ACC112 (cell line): ENCODE results near the gene ARHGAP10.
"Not testable (repeated sequence)": the region's sequence is repeated elsewhere in the genome, so short reads cannot be mapped to it uniquely, and the experiment has no call there.

Experiments used
- H2AFZ ChIP-seq: fragments of 200-600 bp; sonication (generic); one replicate; pipeline ENCODE4 v1.6.0; 2017; ENCODE audit warnings: antibody characterized with exemption, low read length; ENCODE audit not compliant: unreplicated experiment
- H3K27ac ChIP-seq: fragments of 200-600 bp; sonication (generic); 2 replicates; pipeline ENCODE4 v1.5.1; 2014; ENCODE audit warnings: low read depth, mild to moderate bottlenecking, antibody characterized with exemption, low read length, moderate library complexity
- H3K27me3 ChIP-seq: fragments of 200-600 bp; sonication (generic); 2 replicates; pipeline ENCODE4 v1.6.1; 2014; ENCODE audit warnings: mild to moderate bottlenecking, antibody characterized with exemption, low read length, moderate library complexity, mixed read lengths; ENCODE audit not compliant: insufficient read depth
- H3K36me3 ChIP-seq: fragments of 200-600 bp; sonication (generic); 2 replicates; pipeline ENCODE4 v1.6.1; 2016; ENCODE audit warnings: mild to moderate bottlenecking, antibody characterized with exemption, low read length, moderate library complexity, mixed read lengths; ENCODE audit not compliant: insufficient read depth
- H3K4me1 ChIP-seq: fragments of 200-600 bp; sonication (generic); one replicate; pipeline ENCODE4 v1.6.1; 2016; ENCODE audit warnings: low read length, mixed read lengths; ENCODE audit not compliant: insufficient read depth, unreplicated experiment, control insufficient read depth
- H3K4me3 ChIP-seq: fragments of 200-600 bp; sonication (generic); 2 replicates; pipeline ENCODE4 v1.5.1; 2014; ENCODE audit warnings: mild to moderate bottlenecking, low read depth, low read length
- H3K79me2 ChIP-seq: fragments of 200-600 bp; sonication (generic); one replicate; pipeline ENCODE4 v1.6.0; 2016; ENCODE audit warnings: low read length; ENCODE audit not compliant: control insufficient read depth, unreplicated experiment, insufficient read depth

The ARHGAP10 gene

DNA sequence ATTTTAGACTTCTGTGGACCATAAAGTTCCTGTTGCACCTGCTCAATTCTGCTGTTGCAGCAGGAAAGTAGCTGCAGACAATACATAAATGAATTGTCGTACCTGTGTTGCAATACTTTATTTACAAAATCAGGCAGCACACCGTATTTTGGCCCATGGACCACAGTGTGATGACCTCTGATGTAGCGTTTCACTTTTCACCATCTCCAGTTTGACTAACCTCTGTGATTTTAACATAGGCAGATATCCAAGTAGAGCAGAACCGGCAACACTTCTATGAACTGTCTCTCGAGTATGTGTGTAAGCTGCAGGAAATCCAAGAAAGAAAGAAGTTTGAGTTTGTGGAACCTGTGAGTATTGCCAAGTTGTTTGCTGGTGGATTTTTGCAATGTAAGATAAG is 132.7 kb downstream of the ARHGAP10 start:
- Histone ChIP-seq H3K27ac (no peak overlapping the region), H3K4me3 (no peak overlapping the region), H3K79me2 (no peaks in the 10 kb centered on the region), H3K36me3 (peaks cover 4% of the 10 kb centered on the region; the same call in 1 of the 2 replicates), H3K4me1 (peaks cover 39% of the 10 kb centered on the region), H3K27me3 (no peaks in the 10 kb centered on the region), H2AFZ (no peak overlapping the region)

DNA sequence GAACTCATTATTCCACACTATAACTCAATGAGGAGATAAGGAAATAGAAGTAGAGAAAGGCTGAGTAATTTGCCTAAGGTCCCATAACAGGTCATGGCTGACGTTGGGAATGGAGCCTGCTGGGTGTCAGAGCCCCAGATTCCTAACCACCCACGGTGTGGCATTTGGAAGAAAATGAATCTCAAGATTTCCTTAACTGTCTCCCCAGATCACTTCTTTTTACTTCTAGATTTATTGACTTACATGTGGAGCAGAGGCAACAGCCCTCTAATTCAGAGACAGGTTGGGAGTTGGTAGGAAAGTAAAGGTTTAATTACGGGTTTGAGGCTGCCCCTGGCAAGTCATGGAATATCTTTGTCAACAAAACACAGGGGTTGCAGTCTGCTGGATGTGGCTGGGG is 134.0 kb downstream of the ARHGAP10 start:
- H3K4me3 ChIP-seq: no peak overlapping the region
- H3K27me3 ChIP-seq: no peaks in the 10 kb centered on the region
- peak overlapping the region; percentile 43 for H3K27ac ChIP-seq
- H2AFZ ChIP-seq: no peak overlapping the region
- H3K79me2 ChIP-seq: no peaks in the 10 kb centered on the region
- peaks cover 39% of the 10 kb centered on the region for H3K4me1 ChIP-seq
- peaks cover under 1% of the 10 kb centered on the region; the same call in 1 of the 2 replicates for H3K36me3 ChIP-seq

GRCh38 chr4:147866532-147867271 is 134.8 kb downstream of the ARHGAP10 start:
- Histone ChIP-seq H3K36me3 (no peaks in the 10 kb centered on the region), H3K4me1 (peaks cover 39% of the 10 kb centered on the region), H3K27ac (peak overlapping the region; percentile 43), H3K79me2 (no peaks in the 10 kb centered on the region), H2AFZ (no peak overlapping the region), H3K27me3 (no peaks in the 10 kb centered on the region), H3K4me3 (no peak overlapping the region)

GRCh38 chr4:147874109-147874508 is 142.2 kb downstream of the ARHGAP10 start:
- no peak overlapping the region for H3K4me3 ChIP-seq
- no peaks in the 10 kb centered on the region for H3K27me3 ChIP-seq
- H3K36me3 ChIP-seq: peaks cover 17% of the 10 kb centered on the region
- no peaks in the 10 kb centered on the region for H3K79me2 ChIP-seq
- H2AFZ ChIP-seq: no peak overlapping the region
- no peaks in the 10 kb centered on the region for H3K4me1 ChIP-seq
- H3K27ac ChIP-seq: no peak overlapping the region

- H2AFZ ChIP-seq: no peak overlapping the region
- peaks cover 22% of the 10 kb centered on the region for H3K36me3 ChIP-seq
- H3K27ac ChIP-seq: no peak overlapping the region
- no peak overlapping the region for H3K4me3 ChIP-seq
- no peaks in the 10 kb centered on the region for H3K4me1 ChIP-seq
- H3K79me2 ChIP-seq: no peaks in the 10 kb centered on the region
- H3K27me3 ChIP-seq: no peaks in the 10 kb centered on the region
Measured at GRCh38 chr4:147877308-147877771, 145.5 kb downstream of the ARHGAP10 start.

GRCh38 chr4:147879676-147880075 is 147.8 kb downstream of the ARHGAP10 start:
- Histone ChIP-seq H3K4me3 (no peak overlapping the region), H3K27ac (no peak overlapping the region), H3K36me3 (peaks cover 28% of the 10 kb centered on the region), H3K4me1 (no peaks in the 10 kb centered on the region), H3K27me3 (no peaks in the 10 kb centered on the region), H3K79me2 (no peaks in the 10 kb centered on the region), H2AFZ (no peak overlapping the region)

DNA sequence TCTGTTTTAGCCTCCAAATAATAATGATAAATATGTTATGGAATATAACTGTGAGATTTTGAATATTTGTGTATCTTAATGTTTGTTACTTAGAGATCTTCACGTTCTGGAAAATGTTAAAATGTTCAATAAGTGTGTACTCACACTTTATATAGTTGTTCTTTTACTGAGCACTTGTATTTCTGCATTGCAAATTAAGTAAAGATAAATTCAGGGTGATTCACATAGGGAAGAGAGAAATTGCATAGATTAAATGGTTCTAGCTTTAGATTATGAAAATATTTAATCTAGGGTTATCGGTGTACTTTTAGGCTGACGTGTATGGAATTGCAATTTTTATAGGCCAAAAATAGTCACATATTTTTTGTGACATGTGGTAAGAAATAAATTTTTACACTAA is 148.6 kb downstream of the ARHGAP10 start:
- Histone ChIP-seq H3K79me2 (no peaks in the 10 kb centered on the region), H3K4me3 (no peak overlapping the region), H3K27me3 (no peaks in the 10 kb centered on the region), H3K36me3 (peaks cover 21% of the 10 kb centered on the region), H2AFZ (no peak overlapping the region), H3K4me1 (no peaks in the 10 kb centered on the region), H3K27ac (no peak overlapping the region)

DNA sequence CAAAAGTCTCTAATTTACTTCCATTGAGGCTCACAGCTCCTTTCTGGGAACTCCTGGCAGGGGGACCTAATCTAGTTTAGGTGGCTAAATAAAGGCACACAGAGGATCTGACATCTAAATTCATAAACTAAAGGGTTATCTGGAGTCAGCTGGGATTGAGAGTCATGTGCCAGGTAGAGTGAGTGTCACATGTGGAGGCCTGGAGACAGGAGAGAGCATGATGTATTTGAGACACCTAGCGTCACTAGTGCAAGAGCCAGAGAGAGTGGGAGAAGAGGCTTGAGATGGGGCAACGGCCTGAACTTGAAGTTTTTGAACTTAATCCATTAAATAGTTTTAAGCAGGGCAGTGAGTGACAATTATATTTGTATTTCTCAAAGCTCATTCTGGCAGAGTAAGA is 152.6 kb downstream of the ARHGAP10 start:
- Histone ChIP-seq H3K36me3 (peaks cover 11% of the 10 kb centered on the region), H3K27me3 (no peaks in the 10 kb centered on the region)

DNA sequence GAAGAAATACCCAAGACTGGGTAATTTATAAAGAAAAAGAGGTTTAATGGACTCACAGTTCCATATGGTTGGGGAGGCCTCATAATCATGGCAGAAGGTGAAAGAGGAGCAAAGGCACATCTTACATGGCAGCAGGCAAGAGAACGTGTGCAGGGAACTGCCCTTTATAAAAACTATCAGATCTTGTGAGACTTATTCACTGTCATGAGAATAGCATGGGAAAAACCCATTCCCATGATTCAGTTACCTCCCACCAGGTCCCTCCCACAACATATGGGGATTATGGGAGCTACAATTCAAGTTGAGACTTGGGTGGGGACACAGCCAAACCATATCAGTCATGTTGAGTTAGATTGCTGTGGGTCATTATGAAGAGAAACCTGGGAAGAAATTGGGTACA is 153.3 kb downstream of the ARHGAP10 start:
- H3K27me3 ChIP-seq, H2AFZ ChIP-seq, H3K4me1 ChIP-seq, H3K27ac ChIP-seq, H3K79me2 ChIP-seq, H3K4me3 ChIP-seq: not testable (repeated sequence)
- H3K36me3 ChIP-seq: peaks cover 11% of the 10 kb centered on the region

More for the DNA sequence above, 152.6 kb downstream of the ARHGAP10 start:
- no peaks in the 10 kb centered on the region for H3K79me2 ChIP-seq
- no peaks in the 10 kb centered on the region for H3K4me1 ChIP-seq
- H3K4me3 ChIP-seq: no peak overlapping the region
- H3K27ac ChIP-seq: no peak overlapping the region
- H2AFZ ChIP-seq: no peak overlapping the region

DNA sequence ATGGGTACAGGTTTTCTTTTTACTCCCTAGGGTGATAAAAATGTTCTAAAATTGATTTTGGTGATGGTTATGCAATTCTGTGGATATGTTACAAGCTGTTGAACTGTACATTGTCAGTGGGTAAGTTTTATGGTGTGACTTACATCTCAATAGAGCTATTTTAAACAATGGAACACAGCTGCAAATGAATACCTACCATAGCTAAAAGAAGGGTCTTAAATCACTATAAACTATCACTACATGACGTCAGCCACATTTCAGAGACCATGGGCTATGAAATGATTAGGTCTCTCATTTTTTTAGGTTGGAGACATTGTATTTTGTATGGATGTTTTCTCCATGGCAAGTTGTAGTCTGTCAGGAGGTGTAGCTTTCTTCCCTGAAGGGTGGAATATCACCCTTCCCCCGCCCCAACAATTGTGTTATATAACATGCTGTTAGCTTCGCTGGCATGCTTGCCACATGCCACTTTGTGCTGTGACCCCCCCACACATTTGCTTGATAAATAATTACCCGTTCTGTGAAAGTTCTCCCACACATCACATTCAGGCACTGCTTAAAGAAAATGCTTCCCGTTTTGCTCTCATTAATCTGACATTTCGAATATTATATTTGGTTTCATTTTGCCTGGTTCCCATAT is 159.7 kb downstream of the ARHGAP10 start:
- Histone ChIP-seq H3K27ac (no peak overlapping the region), H3K4me3 (no peak overlapping the region), H3K79me2 (no peaks in the 10 kb centered on the region), H3K27me3 (no peaks in the 10 kb centered on the region), H2AFZ (no peak overlapping the region), H3K36me3 (peaks cover 27% of the 10 kb centered on the region), H3K4me1 (no peaks in the 10 kb centered on the region)

GRCh38 chr4:147899512-147899911 is 167.6 kb downstream of the ARHGAP10 start:
- no peak overlapping the region for H3K4me3 ChIP-seq
- no peaks in the 10 kb centered on the region for H3K79me2 ChIP-seq
- H3K36me3 ChIP-seq: peaks cover 17% of the 10 kb centered on the region
- peaks cover 21% of the 10 kb centered on the region for H3K4me1 ChIP-seq
- no peaks in the 10 kb centered on the region for H3K27me3 ChIP-seq
- peak overlapping the region; percentile 50 for H3K27ac ChIP-seq
- H2AFZ ChIP-seq: no peak overlapping the region
